ENCODE data around the gene MAP3K5. TPM values are rescaled to one million over a fixed set of nuclear protein-coding genes. Genes with fewer than 3 reads are reported as not detected.

MAP3K5 gene
- polyA plus RNA-seq, 3 donors, result 9.6 to 12.0 (median 11.1) TPM

DNA sequence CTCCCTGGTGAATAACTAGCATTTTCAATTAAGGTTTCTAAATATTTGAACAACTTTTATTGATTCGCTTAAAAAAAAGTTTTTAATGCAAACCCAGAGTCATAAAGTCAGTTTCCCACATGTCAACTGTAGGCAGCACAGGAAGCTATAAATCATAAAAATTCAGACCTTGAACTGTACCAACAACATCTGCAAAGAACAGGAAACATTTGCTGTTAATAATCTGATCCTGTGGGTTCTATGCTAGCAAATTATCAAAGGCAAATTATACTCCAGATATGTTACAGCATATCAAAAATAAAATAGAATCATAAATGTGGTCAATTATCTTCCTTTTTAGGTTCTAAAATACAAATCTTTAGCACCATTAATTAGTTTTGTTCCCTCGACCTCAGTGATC, 225.4 kb downstream of the MAP3K5 start:
- Histone ChIP-seq H3K27me3 (ENCODE audit: control insufficient read depth in 2 of 2, insufficient read depth in 2 of 2, low read length in 2 of 2) (no peaks in the 10 kb centered on the region), H3K79me2 (ENCODE audit: insufficient read depth, low read length) (no peaks in the 10 kb centered on the region), H3K4me2 (replicated peaks; ENCODE audit: extremely low read depth, low read length, poor library complexity, severe bottlenecking) (no peak overlapping the region), H2AFZ (ENCODE audit: insufficient read depth, low read depth, low read length, poor library complexity, severe bottlenecking) (no peak overlapping the region), H3K9me3 (replicated peaks in 1 of 2; ENCODE audit: control insufficient read depth in 1 of 2, insufficient read depth in 1 of 2, low read length in 2 of 2) (peaks cover 3 to 6% of the 10 kb centered on the region in 2 donors), H3K4me3 (replicated peaks in 1 of 3; ENCODE audit: low read depth in 2 of 3, low read length in 3 of 3) (no peak overlapping the region), H3K27ac (ENCODE audit: low read depth in 1 of 2, low read length in 2 of 2) (no peak overlapping the region), H4K20me1 (ENCODE audit: insufficient read depth, low read length) (peaks cover 6% of the 10 kb centered on the region), H3K4me1 (ENCODE audit: control insufficient read depth in 1 of 2, insufficient read depth in 2 of 2, low read length in 2 of 2) (peaks cover 6 to 9% of the 10 kb centered on the region in 2 donors), H3K9ac (ENCODE audit: insufficient read depth, low read length, poor library complexity, severe bottlenecking) (no peak overlapping the region), H3K36me3 (replicated peaks in 1 of 2; ENCODE audit: control insufficient read depth in 1 of 2, insufficient read depth in 2 of 2, low read length in 2 of 2) (peaks cover 43 to 100% of the 10 kb centered on the region in 2 donors)
- intact Hi-C loops (cut with micrococcal nuclease), result no loop called here
- peaks cover 0 to 3% (median 0%) of the 10 kb centered on the region in 3 donors for H3K27me3 Mint-ChIP-seq (ENCODE audit: low read depth in 3 of 3)
- H3K9me3 Mint-ChIP-seq, result peaks cover 0 to 10% (median 2%) of the 10 kb centered on the region in 7 donors
- H3K4me1 Mint-ChIP-seq, result peaks cover 13% of the 10 kb centered on the region
- 0% methylated on average over 1 of the region's 2 CpGs for WGBS (ENCODE audit: insufficient coverage)
- no peak for TF ChIP-seq CTCF (IDR thresholded peaks at IDR 0.05)
- no peak overlapping the region for H3K4me3 Mint-ChIP-seq
- no peak overlapping the region for H3K27ac Mint-ChIP-seq
- DNase-seq, result no peak
- peaks cover 80 to 87% of the 10 kb centered on the region in 2 donors for H3K36me3 Mint-ChIP-seq

GRCh38 chr6:136566007-136566487, 226.2 kb downstream of the MAP3K5 start:
- H3K4me3 Mint-ChIP-seq, result no peak overlapping the region
- no peak for TF ChIP-seq CTCF (IDR thresholded peaks at IDR 0.05)
- Histone ChIP-seq H3K9ac (ENCODE audit: insufficient read depth, low read length, poor library complexity, severe bottlenecking) (no peak overlapping the region), H3K4me2 (replicated peaks; ENCODE audit: extremely low read depth, low read length, poor library complexity, severe bottlenecking) (no peak overlapping the region), H2AFZ (ENCODE audit: insufficient read depth, low read depth, low read length, poor library complexity, severe bottlenecking) (no peak overlapping the region), H3K4me3 (replicated peaks in 1 of 3; ENCODE audit: low read depth in 2 of 3, low read length in 3 of 3) (no peak overlapping the region), H3K36me3 (replicated peaks in 1 of 2; ENCODE audit: control insufficient read depth in 1 of 2, insufficient read depth in 2 of 2, low read length in 2 of 2) (peaks cover 46 to 100% of the 10 kb centered on the region in 2 donors), H3K27me3 (ENCODE audit: control insufficient read depth in 2 of 2, insufficient read depth in 2 of 2, low read length in 2 of 2) (no peaks in the 10 kb centered on the region), H3K4me1 (ENCODE audit: control insufficient read depth in 1 of 2, insufficient read depth in 2 of 2, low read length in 2 of 2) (peaks cover 6 to 9% of the 10 kb centered on the region in 2 donors), H4K20me1 (ENCODE audit: insufficient read depth, low read length) (peaks cover 6% of the 10 kb centered on the region), H3K9me3 (replicated peaks in 1 of 2; ENCODE audit: control insufficient read depth in 1 of 2, insufficient read depth in 1 of 2, low read length in 2 of 2) (peaks cover 0 to under 1% of the 10 kb centered on the region in 2 donors), H3K27ac (ENCODE audit: low read depth in 1 of 2, low read length in 2 of 2) (peak overlapping the region in 1 of 2 donors; percentile 0), H3K79me2 (ENCODE audit: insufficient read depth, low read length) (no peaks in the 10 kb centered on the region)
- 7% methylated on average over 5 of the region's 6 CpGs for WGBS (ENCODE audit: insufficient coverage)
- DNase-seq, result peak; percentile 23 to 30 (median 25)
- peaks cover 13% of the 10 kb centered on the region for H3K4me1 Mint-ChIP-seq
- peak overlapping the region in 4 of 7 donors; percentile 26 to 76 (median 58) for H3K27ac Mint-ChIP-seq
- H3K9me3 Mint-ChIP-seq, result peaks cover 0 to 5% (median 0%) of the 10 kb centered on the region in 7 donors
- intact Hi-C loops (cut with micrococcal nuclease), result no loop called here
- peaks cover 0 to 3% (median 0%) of the 10 kb centered on the region in 3 donors for H3K27me3 Mint-ChIP-seq (ENCODE audit: low read depth in 3 of 3)
- H3K36me3 Mint-ChIP-seq, result peaks cover 80 to 86% of the 10 kb centered on the region in 2 donors

All from CD14-positive monocyte (primary cell).